Mucosa of stomach (tissue), 1 donor: Measurements from ENCODE around the gene COL11A1.
"Not testable (repeated sequence)": the region's sequence is repeated elsewhere in the genome, so short reads cannot be mapped to it uniquely, and the experiment has no call there.

ENCODE experiments used
- H3K27me3 ChIP-seq: one replicate; pipeline ENCODE4 v1.7.0; 2013; ENCODE audit warnings: mild to moderate bottlenecking, low read length; ENCODE audit not compliant: control insufficient read depth, insufficient read depth
- H3K36me3 ChIP-seq: one replicate; pipeline ENCODE4 v1.7.0; 2013; ENCODE audit warnings: low read length; ENCODE audit not compliant: control insufficient read depth, insufficient read depth
- H3K4me1 ChIP-seq: one replicate; pipeline ENCODE4 v1.7.0; 2013; ENCODE audit warnings: mild to moderate bottlenecking, low read length; ENCODE audit not compliant: control insufficient read depth, insufficient read depth
- H3K4me3 ChIP-seq: one replicate; pipeline ENCODE4 v1.7.0; 2013; ENCODE audit warnings: low read length
- H3K9ac ChIP-seq: one replicate; pipeline ENCODE4 v1.7.0; 2013; ENCODE audit warnings: mild to moderate bottlenecking, low read length, moderate library complexity
- H3K9me3 ChIP-seq: one replicate; pipeline ENCODE4 v1.7.0; 2013; ENCODE audit warnings: mild to moderate bottlenecking, low read length, moderate library complexity; ENCODE audit not compliant: control insufficient read depth
- donor health status: Pancreatic carcinoma.

COL11A1 gene

GRCh38 chr1:102853136-102853535, 255.2 kb downstream of the COL11A1 start:
- no peaks in the 10 kb centered on the region for H3K36me3 ChIP-seq
- H3K27me3 ChIP-seq, result no peaks in the 10 kb centered on the region

GRCh38 chr1:102852613-102853012, 255.7 kb downstream of the COL11A1 start:
- H3K9me3 ChIP-seq, result no peaks in the 10 kb centered on the region
- no peak overlapping the region for H3K4me3 ChIP-seq
- H3K9ac ChIP-seq, result no peak overlapping the region
- H3K27me3 ChIP-seq, result no peaks in the 10 kb centered on the region
- H3K4me1 ChIP-seq, result no peaks in the 10 kb centered on the region
- H3K36me3 ChIP-seq, result no peaks in the 10 kb centered on the region

More at GRCh38 chr1:102853136-102853535, 255.2 kb downstream of the COL11A1 start:
- Histone ChIP-seq H3K4me1 (no peaks in the 10 kb centered on the region), H3K4me3 (no peak overlapping the region), H3K9me3 (no peaks in the 10 kb centered on the region), H3K9ac (no peak overlapping the region)

- no peak overlapping the region for H3K9ac ChIP-seq
- no peaks in the 10 kb centered on the region for H3K27me3 ChIP-seq
- no peaks in the 10 kb centered on the region for H3K4me1 ChIP-seq
- H3K36me3 ChIP-seq, result no peaks in the 10 kb centered on the region
- H3K4me3 ChIP-seq, result no peak overlapping the region
- no peaks in the 10 kb centered on the region for H3K9me3 ChIP-seq
Measured at GRCh38 chr1:102851616-102852015, 256.7 kb downstream of the COL11A1 start.

- H3K4me3 ChIP-seq, result no peak overlapping the region
- H3K9me3 ChIP-seq, result no peaks in the 10 kb centered on the region
- no peaks in the 10 kb centered on the region for H3K27me3 ChIP-seq
- H3K36me3 ChIP-seq, result no peaks in the 10 kb centered on the region
- no peaks in the 10 kb centered on the region for H3K4me1 ChIP-seq
- no peak overlapping the region for H3K9ac ChIP-seq
Measured at GRCh38 chr1:102842606-102843005, 265.7 kb downstream of the COL11A1 start.

GRCh38 chr1:102840741-102841140, 267.6 kb downstream of the COL11A1 start:
- Histone ChIP-seq H3K4me1 (no peaks in the 10 kb centered on the region), H3K9me3 (no peaks in the 10 kb centered on the region), H3K4me3 (no peak overlapping the region), H3K27me3 (no peaks in the 10 kb centered on the region), H3K36me3 (no peaks in the 10 kb centered on the region), H3K9ac (no peak overlapping the region)

- Histone ChIP-seq H3K4me3 (no peak overlapping the region), H3K27me3 (no peaks in the 10 kb centered on the region), H3K4me1 (no peaks in the 10 kb centered on the region), H3K9me3 (no peaks in the 10 kb centered on the region), H3K36me3 (no peaks in the 10 kb centered on the region), H3K9ac (no peak overlapping the region)
Measured at GRCh38 chr1:102838016-102838415, 270.3 kb downstream of the COL11A1 start.

- Histone ChIP-seq H3K27me3 (no peaks in the 10 kb centered on the region), H3K4me1 (no peaks in the 10 kb centered on the region), H3K9ac (no peak overlapping the region), H3K9me3 (no peaks in the 10 kb centered on the region), H3K36me3 (no peaks in the 10 kb centered on the region), H3K4me3 (no peak overlapping the region)
Measured at GRCh38 chr1:102837551-102837950, 270.8 kb downstream of the COL11A1 start.

- Histone ChIP-seq H3K9me3 (no peaks in the 10 kb centered on the region), H3K27me3 (no peaks in the 10 kb centered on the region), H3K4me3 (no peak overlapping the region), H3K36me3 (no peaks in the 10 kb centered on the region), H3K9ac (no peak overlapping the region), H3K4me1 (no peaks in the 10 kb centered on the region)
Measured at GRCh38 chr1:102836991-102837390, 271.3 kb downstream of the COL11A1 start.

- no peaks in the 10 kb centered on the region for H3K27me3 ChIP-seq
- H3K9ac ChIP-seq, result no peak overlapping the region
Measured at GRCh38 chr1:102834688-102835320, 273.5 kb downstream of the COL11A1 start.

GRCh38 chr1:102833151-102833550, 275.2 kb downstream of the COL11A1 start:
- Histone ChIP-seq H3K27me3 (no peaks in the 10 kb centered on the region), H3K4me3 (no peak overlapping the region), H3K9me3 (no peaks in the 10 kb centered on the region), H3K36me3 (no peaks in the 10 kb centered on the region), H3K4me1 (no peaks in the 10 kb centered on the region), H3K9ac (no peak overlapping the region)

More at GRCh38 chr1:102834688-102835320, 273.5 kb downstream of the COL11A1 start:
- no peaks in the 10 kb centered on the region for H3K9me3 ChIP-seq
- no peaks in the 10 kb centered on the region for H3K4me1 ChIP-seq
- no peaks in the 10 kb centered on the region for H3K36me3 ChIP-seq
- H3K4me3 ChIP-seq, result no peak overlapping the region

GRCh38 chr1:102826706-102827105, 281.6 kb downstream of the COL11A1 start:
- H3K4me1 ChIP-seq, H3K9me3 ChIP-seq, H3K36me3 ChIP-seq, H3K4me3 ChIP-seq, H3K27me3 ChIP-seq, H3K9ac ChIP-seq: not testable (repeated sequence)
